H1 (cell line): ENCODE data around the gene PAQR9. TPM values are rescaled to one million over a fixed set of nuclear protein-coding genes. Genes with fewer than 3 reads are reported as not detected.

ENCODE experiments used
- CTCF ChIA-PET: fragments of 300-600 bp; sonication (Branson Sonifier 250); formaldehyde crosslinking; loops from one replicate; lab custom pipeline; 2021; ENCODE audit not compliant: partially characterized antibody; lab: Charles Lee
- POLR2A ChIA-PET: fragments of 300-600 bp; sonication (Branson Sonifier 250); formaldehyde crosslinking; loops from one replicate; lab custom pipeline; 2021; ENCODE audit warnings: inconsistent platforms; ENCODE audit not compliant: partially characterized antibody; lab: Charles Lee
- DNase-seq, 2 experiments: peaks; one replicate each; pipeline versions ENCODE4 v3.0.0 to v3.0.0-alpha.2; 2010 to 2022; ENCODE audit warnings: low spot score in 2 of 2, low read depth in 1 of 2, mixed read lengths in 1 of 2
- FAIRE-seq: peaks from 2 replicates; lab custom pipeline; 2011; peaks lifted over from hg19 to GRCh38; lab: Jason Lieb, UNC
- H2AFZ ChIP-seq: 2 replicates; pipeline ENCODE4 v1.8.1; 2012; ENCODE audit warnings: low read length, inconsistent platforms
- H2AK5ac ChIP-seq: 2 replicates; pipeline ENCODE4 v1.6.1; 2013; ENCODE audit warnings: low read depth, low read length
- H2BK120ac ChIP-seq: replicated peaks from 2 replicates; pipeline ENCODE3; 2013; ENCODE audit warnings: low read depth, low read length, inconsistent platforms
- H2BK12ac ChIP-seq: 2 replicates; pipeline ENCODE4 v1.6.1; 2013; ENCODE audit warnings: low read depth, low read length
- H2BK15ac ChIP-seq: 2 replicates; pipeline ENCODE4 v1.6.1; 2013; ENCODE audit warnings: low read length
- H2BK20ac ChIP-seq: 2 replicates; pipeline ENCODE4 v1.6.1; 2013; ENCODE audit warnings: low read length
- H2BK5ac ChIP-seq: 2 replicates; pipeline ENCODE4 v1.6.1; 2013; ENCODE audit warnings: low read depth, low read length
- H3K14ac ChIP-seq: 2 replicates; pipeline ENCODE4 v1.6.1; 2013; ENCODE audit warnings: inconsistent platforms; ENCODE audit not compliant: insufficient read length
- H3K18ac ChIP-seq: 2 replicates; pipeline ENCODE4 v1.6.1; 2013; ENCODE audit warnings: low read length; ENCODE audit errors: extremely low read depth
- H3K23ac ChIP-seq: 2 replicates; pipeline ENCODE4 v1.6.1; 2013; ENCODE audit warnings: inconsistent platforms; ENCODE audit not compliant: insufficient read length
- H3K23me2 ChIP-seq: 2 replicates; pipeline ENCODE4 v1.6.1; 2013; ENCODE audit warnings: low read depth, low read length
- H3K27ac ChIP-seq: 2 replicates; pipeline ENCODE4 v1.6.1; 2011; ENCODE audit warnings: low read depth, low read length, inconsistent platforms
- H3K27me3 ChIP-seq, 4 experiments: replicated peaks in 1 of 4; 1 replicate in 1 of 4; 2 replicates in 3 of 4; pipeline versions ENCODE4 v1.6.1 to v1.8.1; 2011 to 2013; ENCODE audit warnings: low read length in 3 of 4, mild to moderate bottlenecking in 3 of 4, inconsistent platforms in 2 of 4, mixed read lengths in 2 of 4, moderate library complexity in 1 of 4; ENCODE audit not compliant: control insufficient read depth in 3 of 4, insufficient read depth in 3 of 4; ENCODE audit errors: extremely low read depth in 1 of 4
- H3K36me3 ChIP-seq, 4 experiments: 2 replicates each; pipeline versions ENCODE4 v1.6.1 to v1.8.1; 2011 to 2013; ENCODE audit warnings: mild to moderate bottlenecking in 4 of 4, low read length in 3 of 4, moderate library complexity in 2 of 4, control low read depth in 1 of 4, inconsistent platforms in 1 of 4; ENCODE audit not compliant: insufficient read depth in 4 of 4, control insufficient read depth in 2 of 4
- H3K4ac ChIP-seq: replicated peaks from 2 replicates; pipeline ENCODE3; 2013; ENCODE audit warnings: low read length, low read depth, mixed read lengths, inconsistent platforms; ENCODE audit not compliant: insufficient read length
- H3K4me1 ChIP-seq, 4 experiments: replicated peaks in 1 of 4; 1 replicate in 1 of 4; 2 replicates in 3 of 4; pipeline versions ENCODE4 v1.6.1 to v1.8.1; 2011 to 2013; ENCODE audit warnings: low read length in 3 of 4, inconsistent platforms in 2 of 4, mixed read lengths in 1 of 4; ENCODE audit not compliant: insufficient read depth in 4 of 4, control insufficient read depth in 3 of 4
- H3K4me2 ChIP-seq, 2 experiments: 2 replicates each; pipeline versions ENCODE4 v1.6.1 to v1.8.1; 2011 to 2013; ENCODE audit warnings: low read depth in 2 of 2, low read length in 2 of 2, control low read depth in 1 of 2, inconsistent platforms in 1 of 2, mild to moderate bottlenecking in 1 of 2; ENCODE audit not compliant: insufficient read depth in 1 of 2
- H3K4me3 ChIP-seq, 4 experiments: fragments of 200-600, 300-600 bp in 1 of 4; sonication (generic), shearing (Covaris generic), sonication (Bioruptor Twin) in 1 of 4; 2 replicates each; pipeline versions ENCODE4 v1.5.1 to v1.8.1; 2011 to 2016; ENCODE audit warnings: low read length in 4 of 4, low read depth in 3 of 4, control low read depth in 2 of 4, inconsistent platforms in 2 of 4, mild to moderate bottlenecking in 2 of 4, mixed read lengths in 1 of 4, moderate library complexity in 1 of 4; ENCODE audit not compliant: insufficient read depth in 2 of 4; ENCODE audit errors: extremely low read depth in 1 of 4
- H3K56ac ChIP-seq: replicated peaks from 2 replicates; pipeline ENCODE3; 2013; ENCODE audit warnings: low read depth, mild to moderate bottlenecking, mixed read lengths, low read length, inconsistent platforms; ENCODE audit not compliant: insufficient read length
- H3K79me1 ChIP-seq: 2 replicates; pipeline ENCODE4 v1.6.1; 2013; ENCODE audit warnings: low read depth, low read length, control low read depth
- H3K79me2 ChIP-seq, 2 experiments: 2 replicates each; pipeline versions ENCODE4 v1.6.1 to v1.8.1; 2012 to 2013; ENCODE audit warnings: low read length in 2 of 2, mild to moderate bottlenecking in 2 of 2, inconsistent platforms in 1 of 2; ENCODE audit not compliant: insufficient read depth in 2 of 2, control insufficient read depth in 1 of 2
- H3K9ac ChIP-seq, 4 experiments: replicated peaks in 1 of 4; 1 replicate in 1 of 4; 2 replicates in 3 of 4; pipeline versions ENCODE4 v1.6.1 to v1.8.1; 2011 to 2013; ENCODE audit warnings: low read depth in 3 of 4, low read length in 3 of 4, control low read depth in 2 of 4, mild to moderate bottlenecking in 2 of 4, moderate library complexity in 2 of 4, inconsistent platforms in 1 of 4; ENCODE audit errors: extremely low read depth in 1 of 4
- H3K9me3 ChIP-seq, 2 experiments: 2 replicates each; pipeline versions ENCODE4 v1.6.1 to v1.8.1; 2012 to 2013; ENCODE audit warnings: mild to moderate bottlenecking in 2 of 2, moderate library complexity in 2 of 2, control low read depth in 1 of 2, inconsistent platforms in 1 of 2, low read depth in 1 of 2, low read length in 1 of 2, mixed read lengths in 1 of 2; ENCODE audit not compliant: insufficient read depth in 2 of 2
- H4K20me1 ChIP-seq, 2 experiments: replicated peaks in 1 of 2; 2 replicates each; pipeline versions ENCODE3 to v1.8.1; 2011 to 2013; ENCODE audit warnings: inconsistent platforms in 2 of 2, low read length in 2 of 2, mild to moderate bottlenecking in 1 of 2; ENCODE audit not compliant: insufficient read depth in 2 of 2, control insufficient read depth in 1 of 2
- H4K5ac ChIP-seq: 2 replicates; pipeline ENCODE4 v1.6.1; 2013; ENCODE audit warnings: low read length, low read depth, mixed read lengths, inconsistent platforms; ENCODE audit not compliant: insufficient read length
- H4K8ac ChIP-seq: 2 replicates; pipeline ENCODE4 v1.8.0; 2013; ENCODE audit warnings: mild to moderate bottlenecking, moderate library complexity, low read length, inconsistent platforms; ENCODE audit not compliant: insufficient read depth; ENCODE audit errors: extremely low read depth
- H4K91ac ChIP-seq: replicated peaks from 2 replicates; pipeline ENCODE3; 2013; ENCODE audit warnings: low read length, mixed read lengths, inconsistent platforms; ENCODE audit not compliant: insufficient read length
- CTBP2 ChIP-seq: IDR thresholded peaks from 2 replicates; pipeline ENCODE4 v1.7.0; 2011; ENCODE audit warnings: borderline replicate concordance, mild to moderate bottlenecking, moderate library complexity, mixed read lengths, low read length; ENCODE audit not compliant: insufficient read depth, insufficient read length
- GTF2F1 ChIP-seq: IDR thresholded peaks from 2 replicates; pipeline ENCODE4 v1.6.1; 2012; ENCODE audit warnings: low read depth, low read length, improper control_type of control experiment, borderline replicate concordance
- HDAC2 ChIP-seq, 2 experiments: fragments of 300-600 bp in 1 of 2; sonication (generic) in 1 of 2; IDR thresholded peaks; 2 replicates each; pipeline ENCODE4 v1.6.1; 2011 to 2012; ENCODE audit warnings: low read depth in 2 of 2, low read length in 2 of 2, mild to moderate bottlenecking in 2 of 2, moderate library complexity in 2 of 2, borderline replicate concordance in 1 of 2, inconsistent platforms in 1 of 2
- KDM4A ChIP-seq: IDR thresholded peaks from one replicate; pipeline ENCODE4 v1.7.1; 2012; ENCODE audit warnings: low read depth, mild to moderate bottlenecking, moderate library complexity, low read length, inconsistent platforms; ENCODE audit not compliant: severe bottlenecking
- NRF1 ChIP-seq: IDR thresholded peaks from 2 replicates; pipeline ENCODE4 v1.6.1; 2011; ENCODE audit warnings: mild to moderate bottlenecking, low read depth, low read length, improper control_type of control experiment
- POLR2A ChIP-seq, 2 experiments: IDR thresholded peaks; 1 replicate in 1 of 2; 2 replicates in 1 of 2; pipeline ENCODE4 v1.6.1; 2011; ENCODE audit warnings: low read depth in 2 of 2, low read length in 2 of 2, mild to moderate bottlenecking in 2 of 2; ENCODE audit errors: control extremely low read depth in 1 of 2
- SIRT6 ChIP-seq: IDR thresholded peaks from one replicate; pipeline ENCODE4 v1.7.1; 2012; ENCODE audit warnings: low read length, inconsistent platforms
- SP1 ChIP-seq: IDR thresholded peaks from 2 replicates; pipeline ENCODE4 v1.6.1; 2011; ENCODE audit warnings: low read depth, low read length
- SUZ12 ChIP-seq: fragments of 200-600 bp; sonication (generic); IDR thresholded peaks from 2 replicates; pipeline ENCODE4 v1.6.1; 2012; ENCODE audit warnings: mild to moderate bottlenecking, inconsistent platforms, low read length, moderate library complexity, mixed read lengths
- TAF1 ChIP-seq: IDR thresholded peaks from 2 replicates; pipeline ENCODE4 v1.6.1; 2011; ENCODE audit warnings: mild to moderate bottlenecking, low read depth, low read length
- USF2 ChIP-seq: IDR thresholded peaks from 2 replicates; pipeline ENCODE4 v1.6.1; 2011; ENCODE audit warnings: low read length, improper control_type of control experiment
- polyA plus RNA-seq, 7 experiments: library from polyadenylated mRNA; depleted of rRNA in 3 of 7; stranded (reverse) in 5 of 7; unstranded in 2 of 7; fragments of >200 nt in 5 of 7; fragments of 200-250 nt in 2 of 7; gene quantifications; 1 replicate in 5 of 7; 2 replicates in 1 of 7; 4 replicates in 1 of 7; pipeline versions ENCODE4 v1.2.1 to v1.2.3, GENCODE V29; 2011 to 2013; ENCODE audit warnings: missing spikeins in 2 of 7, mixed read lengths in 2 of 7
- total RNA-seq: library from RNA; stranded (reverse); fragmentation: NEBNext Ultra II Directional; extraction: Animal tissue kit (Norgen Biotek cat#: 25700); gene quantifications from 2 replicates; pipeline ENCODE4 v1.2.1, GENCODE V29; 2021

PAQR9 gene
- total and polyA plus RNA-seq, 2 of the 8 experiments (the other 6 are each of a cell fraction or from before 2014, with no cell fraction given), result 2.6 to 5.2 TPM

- no peak for TF ChIP-seq USF2
- no peak for TF ChIP-seq HDAC2 (IDR thresholded peaks at IDR 0.05; ENCODE audit: borderline replicate concordance in 1 of 2, low read depth in 2 of 2, low read length in 2 of 2)
- TF ChIP-seq SP1, result no peak
- TF ChIP-seq SUZ12, result no peak
- TF ChIP-seq TAF1, result no peak
- no peak for TF ChIP-seq SIRT6
- TF ChIP-seq GTF2F1, result no peak
- no peak for TF ChIP-seq KDM4A
- no peak for TF ChIP-seq CTBP2
- no peak for TF ChIP-seq NRF1
- TF ChIP-seq POLR2A (IDR thresholded peaks at IDR 0.05; ENCODE audit: control extremely low read depth in 1 of 2, low read depth in 2 of 2, low read length in 2 of 2), result no peak
- TF ChIP-seq, all 59 proteins: peak for 0
- Histone ChIP-seq H2AFZ (no peak overlapping the region), H4K91ac (no peak overlapping the region), H2AK5ac (no peak overlapping the region), H4K20me1 (no peaks in the 10 kb centered on the region), H3K27me3 (no peaks in the 10 kb centered on the region), H2BK12ac (no peak overlapping the region), H3K4me1 (no peaks in the 10 kb centered on the region), H3K79me1 (no peaks in the 10 kb centered on the region), H3K23ac (no peak overlapping the region), H4K8ac (no peak overlapping the region), H3K9me3 (no peaks in the 10 kb centered on the region), H3K4ac (no peak overlapping the region), H4K5ac (no peak overlapping the region), H3K9ac (no peak overlapping the region), H2BK5ac (no peak overlapping the region), H3K18ac (no peak overlapping the region), H3K23me2 (no peaks in the 10 kb centered on the region), H2BK20ac (no peak overlapping the region), H3K4me3 (no peak overlapping the region), H3K27ac (no peak overlapping the region), H3K4me2 (no peak overlapping the region), H3K79me2 (no peaks in the 10 kb centered on the region), H2BK15ac (no peak overlapping the region), H3K56ac (no peak overlapping the region), H3K36me3 (no peaks in the 10 kb centered on the region), H3K14ac (no peak overlapping the region), H2BK120ac (no peak overlapping the region)
- ChIA-PET CTCF (no interaction called here), POLR2A (no interaction called here)
- DNase-seq (no peak), FAIRE-seq (no peak)
Measured at GRCh38 chr3:142923694-142924093, 39.8 kb downstream of the PAQR9 start.
